Measurements from ENCODE around the gene SPON1.
"Not testable (repeated sequence)": the region's sequence is repeated elsewhere in the genome, so short reads cannot be mapped to it uniquely, and the experiment has no call there.

The SPON1 gene

DNA sequence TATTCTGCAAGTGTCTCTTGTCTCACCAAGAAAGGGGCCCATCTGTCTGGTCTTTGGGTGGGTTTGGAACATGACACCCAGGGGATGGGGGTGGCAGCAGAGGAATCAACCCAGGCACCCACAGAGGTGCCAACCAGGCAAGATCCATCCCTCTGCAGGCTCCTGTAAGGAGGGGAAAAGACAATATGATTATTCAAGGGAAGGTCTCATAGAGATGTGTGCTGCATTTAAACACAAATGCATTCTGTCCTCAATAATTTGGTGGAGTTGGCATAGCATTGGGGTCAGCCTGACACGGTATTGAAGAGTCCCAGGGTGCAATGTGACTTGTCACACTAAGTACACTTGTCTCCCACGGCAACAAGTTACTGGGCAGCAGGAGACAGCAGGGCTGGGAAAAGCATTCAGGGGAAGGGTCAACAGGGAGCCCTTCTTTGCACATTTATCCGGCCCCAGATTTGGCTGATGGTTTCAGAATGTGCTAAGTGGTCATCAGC, 33.1 kb upstream of the SPON1 start:
- in situ Hi-C loops (cut with HindIII; ENCODE audit: low pct_unique_long_range_greater_than_20kb, low sequenced_read_pairs), result no loop called here
- no peak for TF ChIP-seq JUND (IDR thresholded peaks at IDR 0.05; ENCODE audit: low read depth)

DNA sequence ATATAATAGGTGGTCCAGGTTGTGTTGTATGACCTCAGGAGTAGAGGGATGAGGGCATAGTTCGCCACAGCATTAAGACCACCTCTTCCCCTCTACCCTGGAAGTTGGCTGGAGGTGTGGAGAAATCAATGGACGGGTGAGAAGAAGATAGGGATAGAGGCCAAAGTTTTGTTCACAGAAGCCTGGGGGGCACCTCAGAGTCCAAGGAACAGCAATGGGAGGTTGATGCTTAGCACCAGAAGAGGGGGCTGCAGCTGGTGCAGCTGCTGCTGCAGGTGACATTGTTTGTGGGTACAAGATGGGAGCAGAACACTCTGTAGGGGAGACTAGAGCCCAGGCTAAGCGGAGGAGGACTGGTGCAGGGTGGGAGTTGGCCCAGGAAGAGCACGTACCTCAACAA, 31.2 kb upstream of the SPON1 start:
- DNase-seq (ENCODE audit: low read depth in 1 of 2, low spot score in 1 of 2), result no peak
- in situ Hi-C loops (cut with HindIII; ENCODE audit: low pct_unique_long_range_greater_than_20kb, low sequenced_read_pairs), result no loop called here
- TF ChIP-seq JUND (IDR thresholded peaks at IDR 0.05; ENCODE audit: low read depth), result no peak

More for the DNA sequence above, 33.1 kb upstream of the SPON1 start:
- peak in 1 of 2 experiments; percentile 55 for DNase-seq (ENCODE audit: low read depth in 1 of 2, low spot score in 1 of 2)

DNA sequence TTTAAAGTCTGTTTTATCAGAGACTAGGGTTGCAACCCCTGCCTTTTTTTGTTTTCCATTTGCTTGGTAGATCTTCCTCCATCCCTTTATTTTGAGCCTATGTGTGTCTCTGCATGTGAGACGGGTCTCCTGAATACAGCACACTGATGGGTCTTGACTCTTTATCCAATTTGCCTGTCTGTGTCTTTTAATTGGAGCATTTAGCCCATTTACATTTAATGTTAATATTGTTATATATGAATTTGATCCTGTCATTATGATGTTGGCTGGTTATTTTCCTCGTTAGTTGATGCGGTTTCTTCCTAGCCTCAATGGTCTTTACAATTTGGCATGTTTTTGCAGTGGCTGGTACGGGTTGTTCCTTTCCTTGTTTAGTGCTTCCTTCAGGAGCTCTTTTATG, 25.4 kb upstream of the SPON1 start:
- in situ Hi-C loops (cut with HindIII; ENCODE audit: low pct_unique_long_range_greater_than_20kb, low sequenced_read_pairs); DNase-seq (ENCODE audit: low read depth in 1 of 2, low spot score in 1 of 2): not testable (repeated sequence)

DNA sequence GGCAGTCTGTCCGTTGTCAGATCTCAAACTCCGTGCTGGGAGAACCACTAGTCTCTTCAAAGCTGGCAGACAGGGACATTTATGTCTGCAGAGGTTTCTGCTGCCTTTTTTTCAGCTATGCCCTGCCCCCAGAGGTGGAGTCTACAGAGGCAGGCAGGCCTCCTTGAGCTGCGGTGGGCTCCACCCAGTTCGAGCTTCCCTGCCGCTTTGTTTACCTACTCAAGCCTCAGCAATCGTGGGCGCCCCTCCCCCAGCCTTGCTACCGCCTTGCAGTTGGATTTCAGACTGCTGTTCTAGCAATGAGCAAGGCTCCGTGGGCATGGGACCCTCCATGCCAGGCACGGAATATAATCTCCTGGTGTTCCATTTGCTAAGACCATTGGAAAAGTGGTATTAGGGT, 23.7 kb upstream of the SPON1 start:
- DNase-seq (ENCODE audit: low read depth in 1 of 2, low spot score in 1 of 2); in situ Hi-C loops (cut with HindIII; ENCODE audit: low pct_unique_long_range_greater_than_20kb, low sequenced_read_pairs): not testable (repeated sequence)

DNA sequence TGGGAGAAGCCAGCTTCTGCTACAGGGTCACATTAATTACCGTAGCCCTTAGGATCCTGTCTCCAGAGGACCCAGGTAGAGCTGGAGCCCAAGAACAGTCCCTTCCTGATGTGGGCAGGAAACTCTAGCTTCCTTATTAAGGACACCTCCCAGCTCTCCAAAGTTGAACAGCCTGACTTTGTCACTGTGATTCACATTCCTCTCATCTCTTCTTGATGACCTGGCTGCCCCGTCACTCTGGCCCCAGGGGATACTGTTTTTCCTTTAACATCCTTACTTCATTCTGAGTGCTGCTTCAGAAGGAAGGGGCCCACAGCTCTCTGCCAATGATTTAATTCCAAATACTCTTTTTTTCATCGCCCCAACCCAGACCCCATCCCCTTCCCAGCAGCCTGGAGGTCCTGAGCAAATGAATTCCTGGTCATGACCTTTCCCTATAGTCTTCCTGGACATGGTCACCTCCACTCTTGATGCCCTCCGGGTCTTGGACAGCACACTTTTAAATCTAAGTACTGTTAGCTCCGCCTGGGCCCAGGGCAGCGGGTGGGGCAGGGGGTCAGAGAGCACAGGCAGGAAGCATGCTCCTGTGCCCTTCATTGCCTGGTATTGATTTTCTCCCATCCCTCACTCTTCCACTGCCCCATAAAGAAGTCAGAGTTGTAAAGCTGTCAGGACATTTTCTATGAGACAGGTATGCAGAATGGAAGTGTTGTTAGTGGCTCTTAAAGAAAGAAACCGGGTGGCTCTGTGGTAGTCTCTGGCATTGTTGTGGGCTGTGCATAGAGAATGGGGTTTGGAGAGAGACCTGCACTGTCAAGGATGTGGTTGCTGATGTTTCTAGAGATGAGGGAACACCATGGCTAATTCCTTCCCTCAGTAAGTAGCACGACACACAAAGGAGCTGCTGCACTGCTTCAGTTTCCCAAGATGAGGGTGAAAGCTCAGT, 22.3 kb upstream of the SPON1 start:
- no peak for DNase-seq (ENCODE audit: low read depth in 1 of 2, low spot score in 1 of 2)
- no peak for TF ChIP-seq JUND (IDR thresholded peaks at IDR 0.05; ENCODE audit: low read depth)
- in situ Hi-C loops (cut with HindIII; ENCODE audit: low pct_unique_long_range_greater_than_20kb, low sequenced_read_pairs), result no loop called here

DNA sequence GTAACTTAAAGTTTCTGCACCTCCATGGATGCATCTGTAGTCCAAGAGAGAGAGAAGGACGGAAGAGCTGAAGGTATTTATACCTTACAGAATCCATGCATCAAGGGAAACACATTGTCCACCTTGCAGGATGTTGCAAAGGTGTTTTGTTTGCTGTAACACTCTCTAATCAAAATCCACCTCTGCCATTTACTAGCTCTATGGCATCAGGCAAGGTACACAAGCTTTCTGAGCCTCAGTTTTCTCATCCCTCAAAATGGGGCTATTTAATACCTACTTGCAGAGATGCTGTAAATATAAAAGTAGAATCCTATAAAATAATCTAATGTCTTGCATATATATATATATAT, 21.6 kb upstream of the SPON1 start:
- in situ Hi-C loops (cut with HindIII; ENCODE audit: low pct_unique_long_range_greater_than_20kb, low sequenced_read_pairs), result no loop called here
- DNase-seq (ENCODE audit: low read depth in 1 of 2, low spot score in 1 of 2), result no peak

DNA sequence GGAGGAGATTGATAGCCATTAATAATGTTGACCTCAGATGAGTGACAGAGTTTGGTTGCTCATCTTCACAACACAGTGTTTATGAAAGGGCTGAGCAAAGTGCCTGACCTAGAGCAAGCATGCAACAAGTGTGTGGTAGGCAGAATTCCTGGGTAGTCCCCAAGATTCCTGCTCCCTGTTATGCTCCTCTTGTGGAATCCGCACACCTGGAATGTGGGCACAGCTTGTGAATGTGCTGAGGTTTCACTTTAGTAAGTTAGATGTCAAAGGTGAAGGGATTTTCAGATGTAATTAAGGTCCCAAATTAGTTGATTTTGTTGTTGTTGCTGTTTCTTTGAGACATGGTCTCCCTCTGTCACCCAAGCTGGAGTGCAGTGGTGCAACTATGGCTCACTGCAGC, 20.7 kb upstream of the SPON1 start:
- no peak for TF ChIP-seq JUND (IDR thresholded peaks at IDR 0.05; ENCODE audit: low read depth)
- DNase-seq (ENCODE audit: low read depth in 1 of 2, low spot score in 1 of 2), result no peak
- in situ Hi-C loops (cut with HindIII; ENCODE audit: low pct_unique_long_range_greater_than_20kb, low sequenced_read_pairs), result no loop called here

More for the DNA sequence above, 21.6 kb upstream of the SPON1 start:
- no peak for TF ChIP-seq JUND (IDR thresholded peaks at IDR 0.05; ENCODE audit: low read depth)

DNA sequence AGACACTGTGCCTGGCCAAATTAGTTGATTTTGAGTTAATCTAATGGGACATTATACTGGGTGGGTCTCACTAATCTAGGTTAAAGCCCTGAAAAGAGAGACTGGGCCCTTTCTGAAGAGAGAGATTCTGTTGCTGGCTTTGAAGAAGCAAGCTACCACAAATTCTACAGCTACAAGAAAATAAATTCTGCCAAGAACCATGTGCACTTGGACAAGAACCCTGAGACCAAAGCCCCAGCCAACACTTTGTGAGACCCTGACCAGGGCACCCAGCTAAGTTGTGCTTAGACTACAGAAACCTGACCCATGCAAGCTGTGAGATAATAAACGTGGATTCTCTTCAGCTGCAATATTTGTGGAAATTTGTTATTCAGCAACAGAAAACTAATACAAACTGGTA, 20.1 kb upstream of the SPON1 start:
- DNase-seq (ENCODE audit: low read depth in 1 of 2, low spot score in 1 of 2), result no peak
- in situ Hi-C loops (cut with HindIII; ENCODE audit: low pct_unique_long_range_greater_than_20kb, low sequenced_read_pairs), result no loop called here
- TF ChIP-seq JUND (IDR thresholded peaks at IDR 0.05; ENCODE audit: low read depth), result no peak

DNA sequence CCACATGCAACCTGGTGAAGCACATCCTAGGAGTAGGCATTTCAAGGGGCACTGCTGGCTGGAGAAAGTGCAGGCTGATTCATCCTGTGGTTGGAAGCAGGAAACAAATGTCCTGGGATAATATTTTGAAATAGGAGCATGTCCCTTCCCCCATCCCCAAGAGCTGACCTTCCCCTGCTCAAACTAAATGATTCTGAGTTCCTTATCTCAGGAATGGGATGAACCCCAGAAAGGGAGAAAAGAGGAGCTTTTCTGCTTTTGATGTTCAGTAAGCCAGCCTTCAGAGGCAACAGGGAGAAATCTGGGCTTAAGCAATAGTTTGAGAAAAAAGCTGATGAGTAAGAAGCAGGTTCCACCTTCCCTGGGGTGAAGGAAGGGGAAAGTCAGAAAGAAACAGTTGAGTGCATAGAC, 19.5 kb upstream of the SPON1 start:
- in situ Hi-C loops (cut with HindIII; ENCODE audit: low pct_unique_long_range_greater_than_20kb, low sequenced_read_pairs), result no loop called here
- no peak for DNase-seq (ENCODE audit: low read depth in 1 of 2, low spot score in 1 of 2)
- TF ChIP-seq JUND (IDR thresholded peaks at IDR 0.05; ENCODE audit: low read depth), result no peak

DNA sequence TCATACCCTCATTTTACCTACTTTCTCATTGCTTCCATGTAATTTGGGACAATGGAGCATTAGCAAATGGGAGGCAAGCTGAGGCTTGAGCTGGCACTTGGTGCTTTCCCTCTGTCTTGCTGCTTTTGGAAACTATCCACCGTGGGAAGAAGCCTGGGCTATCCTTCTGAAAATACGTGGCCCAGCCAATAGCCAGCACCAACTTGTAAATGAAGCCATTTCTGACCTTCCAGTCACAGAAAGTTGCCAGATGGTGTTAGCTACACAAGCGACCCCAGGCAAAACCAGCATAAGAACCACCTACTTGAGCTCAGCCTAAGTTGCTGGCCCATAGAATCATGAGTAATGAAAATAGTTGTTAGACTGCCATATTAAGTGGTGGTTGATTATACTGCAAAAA, 18.5 kb upstream of the SPON1 start:
- no peak for TF ChIP-seq JUND (IDR thresholded peaks at IDR 0.05; ENCODE audit: low read depth)
- in situ Hi-C loops (cut with HindIII; ENCODE audit: low pct_unique_long_range_greater_than_20kb, low sequenced_read_pairs), result no loop called here
- DNase-seq (ENCODE audit: low read depth in 1 of 2, low spot score in 1 of 2), result no peak

DNA sequence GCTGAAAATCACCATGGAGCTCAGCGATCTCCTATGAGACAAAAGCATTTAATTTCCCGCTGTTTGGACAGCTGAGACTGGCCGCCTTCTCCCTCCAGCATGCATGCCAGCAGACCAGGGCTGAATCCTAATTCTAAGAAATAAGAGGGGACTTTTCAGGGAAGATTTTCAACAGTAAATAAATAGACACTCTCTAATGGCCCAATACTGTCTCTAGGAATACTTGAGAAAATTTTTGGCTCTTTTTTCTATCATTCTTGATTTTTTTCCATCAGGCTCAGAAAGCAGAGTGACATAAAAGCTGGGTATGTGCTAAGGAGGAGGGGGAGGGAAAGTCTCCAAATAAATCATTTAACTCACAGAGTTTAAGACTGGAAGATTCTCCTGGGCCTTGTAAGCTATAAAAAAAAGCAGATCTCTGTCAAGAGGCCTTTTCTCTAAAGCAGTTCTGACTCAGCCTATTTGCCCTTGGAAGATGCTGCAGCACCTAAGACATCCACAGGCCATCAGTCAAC, 17.6 kb upstream of the SPON1 start:
- no peak for DNase-seq (ENCODE audit: low read depth in 1 of 2, low spot score in 1 of 2)
- in situ Hi-C loops (cut with HindIII; ENCODE audit: low pct_unique_long_range_greater_than_20kb, low sequenced_read_pairs), result no loop called here
- TF ChIP-seq JUND (IDR thresholded peaks at IDR 0.05; ENCODE audit: low read depth), result no peak

DNA sequence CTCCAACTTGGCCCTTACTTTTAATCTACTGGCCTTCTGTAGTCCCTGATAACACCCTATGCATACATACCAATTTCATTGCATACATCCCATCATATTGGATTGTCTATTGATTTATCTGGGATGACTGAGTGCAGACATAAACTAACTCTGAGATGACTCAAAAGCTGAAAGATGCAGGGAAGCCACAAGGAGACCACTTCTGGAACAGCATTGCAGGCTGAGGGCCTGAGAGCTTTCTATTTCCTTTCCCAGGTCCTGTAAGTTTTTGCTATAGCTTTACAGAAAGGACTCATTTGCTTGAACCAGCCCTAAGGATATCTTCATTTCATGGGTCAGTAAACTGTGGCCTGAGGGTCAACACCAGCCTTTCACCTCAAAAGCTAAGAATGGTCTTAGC, 15.1 kb upstream of the SPON1 start:
- in situ Hi-C loops (cut with HindIII; ENCODE audit: low pct_unique_long_range_greater_than_20kb, low sequenced_read_pairs), result no loop called here
- TF ChIP-seq JUND (IDR thresholded peaks at IDR 0.05; ENCODE audit: low read depth), result no peak
- no peak for DNase-seq (ENCODE audit: low read depth in 1 of 2, low spot score in 1 of 2)

DNA sequence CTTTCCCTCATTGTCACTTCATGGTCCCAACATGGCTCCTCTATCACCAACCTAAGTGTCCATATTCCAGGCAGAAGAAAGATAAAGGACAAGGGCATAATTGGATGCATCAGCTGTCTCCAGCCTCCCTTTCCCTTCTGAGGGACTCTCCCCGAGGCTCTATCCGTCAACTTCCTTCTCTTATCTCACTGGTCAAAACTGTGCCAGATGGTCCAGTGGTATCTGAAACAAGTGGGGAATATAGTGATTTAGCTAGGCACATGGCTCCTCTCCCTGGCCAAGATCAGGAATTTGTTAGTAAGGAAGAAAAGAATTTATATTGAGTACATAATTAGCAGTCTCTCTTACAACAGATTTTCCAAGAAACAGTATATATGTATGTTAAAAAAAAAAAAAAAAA, 12.6 kb upstream of the SPON1 start:
- no peak for TF ChIP-seq JUND (IDR thresholded peaks at IDR 0.05; ENCODE audit: low read depth)
- no peak for DNase-seq (ENCODE audit: low read depth in 1 of 2, low spot score in 1 of 2)
- in situ Hi-C loops (cut with HindIII; ENCODE audit: low pct_unique_long_range_greater_than_20kb, low sequenced_read_pairs), result no loop called here
